Fibroblast of pulmonary artery (primary cell): ENCODE data around the gene PTPRC.

ENCODE experiments used
- DNase-seq: peaks from one replicate; pipeline ENCODE4 v3.0.0-alpha.2; 2010; ENCODE audit warnings: low read depth
- H3K4me3 ChIP-seq: replicated peaks from 2 replicates; pipeline ENCODE4 v1.5.1; 2011; ENCODE audit warnings: low read depth, mild to moderate bottlenecking, control low read depth, low read length, moderate library complexity
- TF ChIP-seq, protein P1 (sequence below): IDR thresholded peaks from 2 replicates; pipeline ENCODE4 v1.5.1; 2011; ENCODE audit warnings: mild to moderate bottlenecking, control low read depth, low read length, inconsistent platforms; ENCODE audit errors: missing control alignments

PTPRC gene

DNA sequence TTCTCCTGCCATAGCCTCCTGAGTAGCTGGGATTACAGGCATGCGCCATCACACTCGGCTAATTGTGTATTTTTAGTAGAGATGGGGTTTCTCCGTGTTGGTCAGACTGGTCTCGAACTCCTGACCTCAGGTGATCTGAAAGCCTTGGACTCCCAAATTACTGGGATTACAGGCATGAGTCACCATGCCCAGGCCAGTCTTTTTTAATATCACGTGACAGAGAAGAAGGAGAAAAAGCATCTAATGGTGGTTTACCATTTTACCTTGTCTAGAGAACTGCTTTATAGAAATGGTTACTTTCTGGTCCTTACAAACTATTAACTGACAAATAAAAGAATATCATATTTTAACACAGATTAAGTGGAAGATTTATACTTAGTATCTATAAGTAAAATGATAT, 168.0 kb downstream of the PTPRC start:
- TF ChIP-seq, protein P1, sequence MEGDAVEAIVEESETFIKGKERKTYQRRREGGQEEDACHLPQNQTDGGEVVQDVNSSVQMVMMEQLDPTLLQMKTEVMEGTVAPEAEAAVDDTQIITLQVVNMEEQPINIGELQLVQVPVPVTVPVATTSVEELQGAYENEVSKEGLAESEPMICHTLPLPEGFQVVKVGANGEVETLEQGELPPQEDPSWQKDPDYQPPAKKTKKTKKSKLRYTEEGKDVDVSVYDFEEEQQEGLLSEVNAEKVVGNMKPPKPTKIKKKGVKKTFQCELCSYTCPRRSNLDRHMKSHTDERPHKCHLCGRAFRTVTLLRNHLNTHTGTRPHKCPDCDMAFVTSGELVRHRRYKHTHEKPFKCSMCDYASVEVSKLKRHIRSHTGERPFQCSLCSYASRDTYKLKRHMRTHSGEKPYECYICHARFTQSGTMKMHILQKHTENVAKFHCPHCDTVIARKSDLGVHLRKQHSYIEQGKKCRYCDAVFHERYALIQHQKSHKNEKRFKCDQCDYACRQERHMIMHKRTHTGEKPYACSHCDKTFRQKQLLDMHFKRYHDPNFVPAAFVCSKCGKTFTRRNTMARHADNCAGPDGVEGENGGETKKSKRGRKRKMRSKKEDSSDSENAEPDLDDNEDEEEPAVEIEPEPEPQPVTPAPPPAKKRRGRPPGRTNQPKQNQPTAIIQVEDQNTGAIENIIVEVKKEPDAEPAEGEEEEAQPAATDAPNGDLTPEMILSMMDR, result no peak
- no peak for DNase-seq
- no peak overlapping the region for H3K4me3 ChIP-seq
